GM19035 (cell line): Measurements from ENCODE around the gene CYP26B1.

Source experiments
- ATAC-seq: cut with Tn5 transposase; IDR thresholded peaks from one replicate; pipeline ENCODE4 v1.9.1; 2021; ENCODE audit not compliant: unreplicated experiment

CYP26B1 gene

DNA sequence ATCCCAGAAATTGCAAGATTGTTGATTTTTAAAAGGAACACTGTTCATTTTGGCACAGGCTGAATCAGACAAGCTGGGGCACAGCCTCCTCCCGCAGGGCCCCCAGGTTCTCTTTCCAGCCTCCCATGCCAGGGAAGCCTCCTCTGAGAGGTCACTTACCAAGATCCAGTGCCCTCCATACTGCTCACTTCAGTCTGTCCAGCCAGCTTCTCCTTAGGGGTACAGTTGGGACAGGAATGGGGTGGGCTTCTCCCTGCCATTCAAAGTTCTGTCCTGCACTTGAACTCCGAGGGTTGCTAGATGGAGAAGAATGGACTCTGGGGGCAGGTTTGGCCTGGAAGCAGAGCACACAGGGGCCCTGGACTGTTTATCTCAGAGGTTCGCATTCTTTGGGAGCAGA is 7.5 kb upstream of the CYP26B1 start:
- no peak for ATAC-seq

DNA sequence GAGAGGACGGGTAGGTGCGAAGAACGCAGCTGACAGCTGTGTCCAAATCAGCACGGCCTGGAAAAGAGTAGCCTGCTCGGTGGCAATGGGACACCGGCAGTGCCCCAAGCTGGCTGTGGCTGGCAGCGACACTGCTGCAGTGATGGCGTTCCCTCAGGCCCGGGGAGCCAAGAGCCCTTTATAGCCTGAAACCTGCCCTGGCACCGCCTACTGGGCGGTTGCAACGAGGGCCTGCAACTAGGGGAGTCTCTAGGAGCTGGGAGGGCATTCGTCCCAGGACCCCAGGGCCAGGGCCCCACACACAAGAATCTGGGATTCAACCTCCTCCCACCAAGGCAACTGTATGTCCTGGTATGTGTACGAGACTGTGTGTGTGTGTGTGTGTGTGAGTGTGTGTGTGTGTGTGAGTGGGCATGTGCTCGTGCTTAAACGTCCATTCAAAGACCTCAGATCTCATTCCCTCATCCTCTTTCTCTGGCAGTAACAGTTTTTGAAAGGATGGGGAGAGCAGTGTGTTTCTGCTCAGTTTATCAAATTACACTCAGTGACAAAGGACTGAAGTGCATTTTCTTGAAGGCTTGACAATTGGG is 6.8 kb upstream of the CYP26B1 start:
- ATAC-seq: no peak

DNA sequence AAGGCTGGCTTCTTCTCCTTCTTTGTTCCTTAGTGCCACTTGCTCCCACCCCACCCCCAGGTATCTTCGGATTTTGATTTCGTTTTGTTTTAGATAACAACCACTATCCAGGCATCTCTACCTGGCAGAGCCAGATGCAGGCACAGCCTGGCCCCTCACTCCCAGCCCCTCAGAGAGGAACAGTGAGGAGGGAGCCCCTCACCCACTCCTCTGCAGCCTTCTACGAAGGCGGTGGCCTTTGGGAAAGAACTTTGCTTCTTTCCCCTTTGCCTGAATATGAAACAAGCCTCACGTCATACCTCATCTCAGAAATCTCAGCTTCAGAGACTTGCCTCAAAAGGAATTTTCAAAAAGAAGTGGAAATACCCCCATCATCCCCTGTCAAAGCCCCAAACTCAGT is 6.3 kb upstream of the CYP26B1 start:
- ATAC-seq: no peak

DNA sequence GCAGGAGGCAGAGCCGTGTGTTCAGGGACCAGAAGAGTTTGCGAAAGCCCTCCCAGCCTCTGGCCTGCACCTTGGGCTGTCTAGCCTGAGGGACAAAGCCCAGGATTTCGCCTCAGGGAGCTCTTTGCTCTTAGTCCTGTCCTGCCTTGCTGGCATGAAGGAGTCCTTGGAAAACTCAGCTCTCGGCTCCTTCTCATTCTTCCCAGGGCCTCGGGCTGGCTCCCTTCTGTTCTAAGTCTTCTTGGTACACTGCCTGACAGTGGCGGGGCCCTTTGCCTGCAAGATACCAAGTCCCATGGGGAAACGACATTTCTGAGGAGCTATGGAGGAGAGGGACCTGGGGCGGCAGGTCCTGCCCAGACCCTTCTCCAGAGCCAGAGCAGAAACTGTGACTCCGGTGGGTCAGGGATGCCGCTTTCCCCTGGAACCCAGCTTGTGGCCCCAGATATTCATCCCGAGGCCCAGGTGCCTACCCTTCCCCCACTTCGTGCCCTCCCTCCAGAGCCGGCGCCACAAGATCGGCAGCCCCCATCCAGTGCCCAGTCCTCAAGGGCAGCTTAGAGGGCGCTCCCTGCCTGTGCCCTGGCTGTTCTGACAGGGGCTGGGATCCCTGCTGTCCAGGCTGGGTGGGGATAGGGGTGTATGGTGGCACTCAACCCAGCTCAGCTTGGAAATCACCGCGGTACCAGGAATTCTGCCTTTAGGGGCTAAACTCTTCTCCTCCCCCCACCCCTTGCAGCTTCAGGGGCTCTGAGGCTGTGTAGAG is 5.5 kb upstream of the CYP26B1 start:
- no peak for ATAC-seq

DNA sequence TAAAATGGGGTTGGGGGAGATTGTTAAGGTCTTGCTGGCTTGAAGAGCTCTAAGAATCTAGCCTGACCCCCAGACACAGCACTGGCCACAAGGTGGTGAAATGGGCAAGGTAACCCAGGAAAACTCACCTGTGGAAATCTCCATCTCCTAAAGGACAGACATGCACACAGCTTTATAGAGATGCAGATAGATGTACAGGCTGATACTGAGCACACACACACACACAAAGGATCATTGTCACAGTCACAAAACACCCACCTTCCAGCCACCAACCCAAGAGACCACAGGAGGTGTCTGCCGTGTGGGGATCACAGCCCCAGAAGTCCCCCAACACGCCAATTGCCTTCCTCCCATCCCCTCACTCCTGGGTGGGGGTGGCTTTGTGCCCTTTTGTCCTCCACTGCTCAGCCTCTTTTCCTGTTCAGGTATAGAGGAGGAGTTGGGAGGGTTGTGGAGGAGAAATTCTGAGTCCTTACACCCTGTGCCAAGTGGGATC is 3.2 kb upstream of the CYP26B1 start:
- no peak for ATAC-seq

DNA sequence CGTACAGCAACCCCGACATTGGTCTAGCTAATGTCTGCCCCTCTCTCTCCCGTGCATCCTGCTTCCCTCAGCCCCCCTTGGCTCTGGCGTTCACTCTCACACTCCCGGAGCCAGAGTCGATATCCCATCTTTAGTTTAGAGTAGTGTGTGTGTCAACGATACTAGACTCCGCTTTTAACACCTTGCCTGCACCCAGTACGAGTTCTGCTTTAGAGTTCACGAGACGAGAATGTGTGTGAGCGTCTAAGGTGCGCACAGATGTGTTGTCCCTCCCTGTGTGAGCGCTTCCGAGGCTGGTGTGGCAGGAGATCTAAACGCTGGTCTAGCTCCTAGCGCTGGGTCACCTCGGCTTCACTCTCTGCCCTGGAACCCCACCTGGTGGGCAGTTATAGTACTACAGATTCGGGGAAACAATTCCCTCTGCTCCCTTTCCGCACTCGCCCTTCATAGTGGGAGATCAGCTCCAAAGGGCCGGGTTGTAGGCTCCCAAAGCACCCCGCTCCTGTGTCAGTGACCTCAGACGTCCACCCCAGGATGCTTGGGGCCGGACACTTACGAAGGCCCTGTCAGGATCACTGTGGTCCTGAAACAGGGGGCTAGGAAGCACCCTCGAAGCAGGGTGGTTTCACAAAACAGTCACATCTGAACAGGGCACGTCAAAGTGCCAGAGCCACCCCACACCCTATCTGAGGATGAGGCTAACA is 2.6 kb upstream of the CYP26B1 start:
- ATAC-seq: peak; percentile 87

DNA sequence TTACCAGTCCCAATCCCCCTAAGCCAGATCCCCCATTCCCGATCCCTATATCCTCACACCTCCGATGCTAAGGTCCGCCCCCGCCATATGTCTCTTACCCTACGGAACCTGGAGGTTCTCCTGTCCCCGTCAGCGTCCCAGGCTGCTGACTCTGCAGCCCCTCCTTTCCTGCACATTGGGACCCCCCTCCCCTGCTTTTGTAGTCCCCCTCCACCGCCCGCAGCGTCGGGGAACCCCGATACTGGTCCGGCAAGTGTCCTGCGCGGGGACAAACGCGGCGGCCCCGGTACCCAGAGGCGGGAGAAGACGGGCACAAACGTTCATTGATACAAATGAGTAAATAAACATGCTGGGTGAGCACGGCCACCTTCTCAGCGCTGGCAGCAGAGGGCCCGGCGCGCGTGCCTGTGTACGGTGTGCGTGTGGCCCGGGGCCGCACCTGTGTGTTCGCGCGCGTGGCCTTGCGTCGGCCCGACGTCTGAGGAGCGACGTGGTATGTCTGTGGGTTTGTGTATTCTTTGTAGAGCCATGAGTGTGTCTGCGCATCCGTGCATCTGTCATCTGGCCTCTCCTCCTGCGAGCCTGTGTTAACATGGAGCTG is 2.0 kb upstream of the CYP26B1 start:
- ATAC-seq: no peak

DNA sequence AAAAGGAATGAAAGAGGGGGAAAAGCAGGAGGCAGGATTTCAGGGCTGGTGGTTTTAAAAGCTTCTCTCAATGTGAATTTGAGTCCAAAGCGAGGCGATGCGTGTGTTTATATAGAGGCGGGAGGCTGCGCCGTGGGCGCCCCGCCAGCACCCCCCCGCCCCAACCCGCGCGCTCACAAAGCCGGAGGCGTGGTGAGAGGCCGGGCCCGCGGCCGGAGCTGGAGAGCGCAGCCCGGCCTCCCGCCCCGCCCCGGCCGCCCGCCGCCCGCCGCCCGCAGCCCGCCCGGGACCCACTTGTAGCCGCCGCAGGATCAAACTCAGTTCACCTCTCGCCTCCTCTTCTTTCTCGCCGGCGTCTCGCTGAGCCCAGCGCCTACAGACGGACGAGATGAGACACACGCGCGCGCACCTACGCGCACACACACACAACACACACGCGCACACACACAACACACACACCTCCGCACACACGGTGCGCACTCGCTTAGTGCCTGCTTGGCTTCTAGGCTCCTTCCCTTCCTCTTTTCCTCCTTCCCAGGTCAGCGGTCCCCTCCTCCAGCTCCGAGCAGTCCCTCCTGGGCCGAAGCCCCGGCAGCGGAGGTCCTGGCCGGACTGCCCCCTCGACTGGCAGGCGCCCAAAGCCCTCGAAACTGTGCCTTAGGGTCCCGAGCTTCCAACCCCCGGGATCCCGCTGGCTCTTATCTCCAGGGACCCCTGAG is 1.3 kb upstream of the CYP26B1 start:
- ATAC-seq: no peak

DNA sequence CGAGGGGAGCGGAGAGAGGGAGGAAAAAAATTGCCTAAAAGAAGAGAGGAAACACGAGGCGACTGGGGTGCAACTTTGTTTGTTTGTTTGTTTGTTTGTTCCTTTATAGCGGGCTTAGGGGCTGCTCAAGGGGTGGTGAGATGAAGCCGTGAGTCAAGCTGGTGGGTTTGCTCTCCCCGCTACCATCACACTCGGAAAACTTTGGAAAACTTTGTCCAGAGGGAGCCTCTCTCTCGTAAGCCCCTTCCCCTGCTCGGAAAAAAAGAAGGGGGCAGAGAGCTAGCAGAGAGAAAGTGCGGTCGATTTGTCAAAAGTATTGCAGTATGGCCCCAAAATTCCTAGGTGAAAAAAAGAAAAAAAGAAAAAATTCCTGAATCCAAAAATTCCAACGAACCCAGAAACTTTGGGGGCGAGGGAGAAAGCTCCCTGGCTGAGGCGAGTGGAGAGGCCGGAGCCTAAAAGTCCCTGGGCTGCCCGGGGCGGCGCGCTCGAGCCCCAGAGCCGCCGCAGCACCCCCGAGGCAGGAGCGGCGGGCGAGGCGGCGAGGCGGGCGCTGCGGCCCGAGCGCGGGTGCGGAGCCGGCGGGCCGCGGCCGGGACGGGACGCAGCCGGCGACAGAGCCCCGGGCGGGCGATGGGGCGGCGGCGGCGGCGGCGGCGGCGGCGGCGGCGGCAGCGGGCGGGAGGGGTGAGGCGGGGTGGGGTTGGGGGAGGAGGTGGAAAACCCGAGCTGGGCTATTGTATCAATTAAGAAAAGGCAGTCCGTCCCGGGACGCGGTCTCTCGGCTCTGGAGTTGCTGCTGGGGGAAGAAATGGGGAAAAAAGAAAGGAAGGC is 558 bp upstream of the CYP26B1 start:
- no peak for ATAC-seq

DNA sequence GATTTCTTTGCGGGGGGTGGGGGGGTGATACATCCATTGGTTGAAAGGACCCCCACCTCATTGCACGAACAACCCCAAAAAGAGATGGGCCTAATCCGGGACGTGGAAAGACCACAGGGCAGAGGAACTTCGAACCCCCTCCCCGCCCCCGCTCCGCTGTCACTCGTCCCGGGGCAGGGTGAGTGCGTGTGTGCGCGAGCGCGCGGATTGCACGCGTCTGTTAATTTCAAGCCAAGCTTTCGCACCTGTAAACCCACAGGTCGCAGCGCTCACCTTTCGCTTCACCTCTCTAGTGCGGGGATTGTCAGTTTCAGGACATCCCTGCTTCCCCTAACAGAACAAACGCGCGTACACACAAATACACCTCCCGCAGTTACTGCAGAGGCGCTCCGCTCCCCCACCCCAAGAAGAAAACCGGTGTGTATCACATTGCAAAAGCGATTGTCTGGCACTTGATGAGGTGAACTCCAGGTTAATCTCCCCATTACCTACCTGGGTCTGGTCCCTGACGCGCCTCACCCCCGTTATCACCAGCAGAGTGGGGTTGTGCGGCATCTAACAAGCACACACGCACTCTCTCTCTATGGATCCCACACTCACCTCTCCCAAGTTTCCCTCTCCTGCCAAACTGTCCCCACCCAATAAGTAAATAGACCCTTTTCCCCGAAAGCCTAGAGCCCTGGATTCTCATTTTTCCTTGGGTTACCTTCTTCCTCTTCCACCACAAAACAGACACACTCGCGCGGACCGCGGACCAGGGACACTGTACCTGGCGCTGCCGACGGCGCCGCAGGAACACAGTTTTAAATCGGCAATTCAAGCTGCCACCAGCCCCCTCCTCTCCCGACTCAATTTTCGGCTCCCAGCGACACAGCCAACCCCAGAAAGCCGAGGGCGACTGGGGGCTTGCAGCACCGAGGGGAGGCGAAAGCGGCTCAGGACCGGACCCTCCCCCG is 1.0 kb downstream of the CYP26B1 start:
- ATAC-seq: no peak

DNA sequence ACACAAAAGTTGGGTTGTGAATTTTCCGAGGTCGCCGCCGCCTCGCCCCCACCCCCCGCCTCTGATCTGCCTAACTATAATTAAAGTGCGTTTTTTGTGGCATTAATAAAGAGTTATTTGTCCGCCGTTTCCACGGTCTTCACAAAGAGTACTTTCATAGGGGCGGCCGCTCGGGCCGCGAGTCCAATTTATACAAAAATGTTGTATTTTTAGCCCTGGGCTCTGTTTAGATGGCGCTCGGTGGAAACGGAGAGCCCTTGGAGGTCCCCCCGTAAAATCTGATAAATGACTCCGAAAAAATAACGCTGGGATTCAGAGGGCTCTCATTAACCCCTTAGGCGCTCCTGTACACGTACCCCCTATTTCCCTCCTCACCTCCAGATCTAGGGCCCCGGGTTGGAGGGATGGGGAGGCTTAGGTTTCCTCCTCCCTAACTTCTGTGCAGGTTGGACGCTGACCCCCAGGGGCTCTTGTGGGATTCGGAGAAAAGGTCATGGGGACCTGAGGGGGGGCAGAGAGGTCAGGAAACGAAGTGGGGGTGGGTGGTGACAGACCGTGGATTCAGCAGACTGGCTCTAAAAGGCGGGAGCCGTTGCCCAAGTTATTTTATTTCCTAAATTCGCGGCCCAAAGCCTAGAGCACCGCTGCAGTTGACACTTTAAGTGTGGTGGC is 1.9 kb downstream of the CYP26B1 start:
- no peak for ATAC-seq

DNA sequence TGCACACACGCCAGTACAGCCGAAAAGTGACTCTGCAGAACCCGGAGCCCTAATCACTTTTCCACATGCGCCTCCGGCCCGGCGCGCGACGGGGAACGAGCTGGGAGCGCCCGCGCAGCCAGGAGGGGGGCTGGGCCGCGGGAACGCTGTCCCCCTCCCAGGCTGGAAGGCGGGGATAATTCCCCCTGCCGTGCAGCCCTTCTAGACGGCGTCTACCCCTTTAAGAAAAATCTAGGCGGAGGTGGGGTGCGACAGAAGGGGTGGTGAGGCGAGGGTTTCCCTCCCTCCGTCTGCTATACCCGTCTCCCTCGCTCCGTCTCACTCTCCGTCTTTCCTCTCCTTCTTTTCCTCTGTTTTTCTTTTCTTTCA is 2.4 kb downstream of the CYP26B1 start:
- no peak for ATAC-seq

DNA sequence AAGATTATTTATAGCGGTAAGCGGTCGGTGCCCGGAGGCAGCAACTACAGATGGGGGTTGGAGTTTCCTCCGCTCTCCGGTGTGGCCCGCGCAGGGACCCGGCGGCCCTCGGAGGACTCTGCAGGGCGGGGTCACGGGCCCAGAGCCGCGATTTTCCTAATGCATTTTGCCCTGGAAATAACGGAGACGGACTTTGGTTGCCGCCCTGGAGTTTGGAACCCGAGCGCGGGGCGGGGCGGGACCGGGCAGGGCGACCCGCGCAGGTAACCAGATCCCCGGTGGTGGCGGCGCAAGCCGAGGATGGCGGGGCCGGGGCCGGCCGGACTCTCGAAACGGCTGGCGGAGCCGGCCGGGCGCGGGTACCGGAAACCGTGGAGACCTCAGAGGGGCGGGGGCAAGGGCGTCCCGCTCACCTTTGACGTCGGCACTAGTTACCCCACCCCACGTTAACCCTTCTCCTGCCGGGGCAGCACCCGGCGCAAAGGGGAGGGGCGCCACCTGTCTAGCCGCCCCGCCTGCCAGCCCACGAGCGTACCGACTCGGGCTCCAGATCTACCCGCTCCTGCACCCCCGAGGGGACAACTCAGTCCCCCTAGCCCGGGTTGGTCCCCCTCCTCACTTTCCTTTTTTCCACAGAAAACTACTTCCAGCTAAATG is 2.9 kb downstream of the CYP26B1 start:
- ATAC-seq: no peak

DNA sequence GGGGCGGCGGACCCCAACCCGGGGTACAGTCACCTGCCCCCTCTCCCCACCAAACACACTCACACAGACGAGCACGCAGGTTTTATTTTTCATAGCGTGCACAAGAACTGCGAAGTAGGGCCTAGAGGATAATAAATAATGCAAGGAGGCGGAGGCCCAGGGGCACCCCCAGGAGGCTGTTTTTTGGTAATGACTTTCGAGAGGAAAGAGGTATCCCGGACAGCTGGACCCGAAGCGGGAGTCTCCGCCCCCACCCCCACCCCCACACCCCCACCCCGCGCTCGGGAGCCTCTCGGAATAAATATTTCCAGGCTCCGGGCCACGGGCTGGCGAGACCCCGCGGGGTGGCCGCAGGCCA is 3.4 kb downstream of the CYP26B1 start:
- no peak for ATAC-seq

DNA sequence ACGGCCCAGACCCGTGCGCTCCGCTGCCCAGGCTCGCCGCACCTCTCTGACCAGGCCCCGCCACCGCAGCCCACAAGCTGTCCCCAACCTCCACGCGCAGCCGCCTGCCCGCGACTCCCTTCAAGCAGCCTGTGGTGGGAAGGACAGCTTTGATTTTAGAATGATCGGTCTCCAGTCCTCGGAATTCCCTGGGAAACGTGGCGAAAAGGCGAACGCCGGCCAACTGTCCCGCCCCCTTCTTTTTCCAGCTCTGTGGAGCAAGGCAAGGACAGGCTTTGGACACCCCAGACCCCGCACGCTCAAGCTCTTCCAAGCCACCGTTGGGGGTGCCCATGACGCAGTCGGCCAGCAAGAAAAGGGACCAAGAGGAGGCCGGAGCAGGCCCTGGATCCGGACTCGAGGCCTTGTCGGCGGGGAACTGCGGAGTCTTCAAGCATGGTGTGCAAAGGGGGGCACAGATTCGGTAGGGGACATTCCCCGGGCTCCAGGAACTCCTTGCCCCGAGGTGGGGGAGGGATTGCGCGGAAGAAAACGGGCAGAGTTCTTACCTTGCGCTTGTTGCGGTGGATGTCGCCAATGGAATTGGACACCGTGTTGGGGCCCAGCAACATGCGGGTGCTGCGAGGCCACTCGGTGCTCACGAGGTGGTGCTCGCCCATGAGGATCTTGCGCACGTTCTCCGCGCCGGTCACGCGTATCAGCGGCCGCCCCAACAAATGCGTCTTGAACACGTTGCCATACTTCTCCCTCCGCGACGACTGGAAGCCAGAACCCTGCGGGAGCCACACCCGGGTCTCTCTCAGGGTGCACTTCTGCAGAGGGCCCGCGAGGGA is 4.0 kb downstream of the CYP26B1 start:
- no peak for ATAC-seq

DNA sequence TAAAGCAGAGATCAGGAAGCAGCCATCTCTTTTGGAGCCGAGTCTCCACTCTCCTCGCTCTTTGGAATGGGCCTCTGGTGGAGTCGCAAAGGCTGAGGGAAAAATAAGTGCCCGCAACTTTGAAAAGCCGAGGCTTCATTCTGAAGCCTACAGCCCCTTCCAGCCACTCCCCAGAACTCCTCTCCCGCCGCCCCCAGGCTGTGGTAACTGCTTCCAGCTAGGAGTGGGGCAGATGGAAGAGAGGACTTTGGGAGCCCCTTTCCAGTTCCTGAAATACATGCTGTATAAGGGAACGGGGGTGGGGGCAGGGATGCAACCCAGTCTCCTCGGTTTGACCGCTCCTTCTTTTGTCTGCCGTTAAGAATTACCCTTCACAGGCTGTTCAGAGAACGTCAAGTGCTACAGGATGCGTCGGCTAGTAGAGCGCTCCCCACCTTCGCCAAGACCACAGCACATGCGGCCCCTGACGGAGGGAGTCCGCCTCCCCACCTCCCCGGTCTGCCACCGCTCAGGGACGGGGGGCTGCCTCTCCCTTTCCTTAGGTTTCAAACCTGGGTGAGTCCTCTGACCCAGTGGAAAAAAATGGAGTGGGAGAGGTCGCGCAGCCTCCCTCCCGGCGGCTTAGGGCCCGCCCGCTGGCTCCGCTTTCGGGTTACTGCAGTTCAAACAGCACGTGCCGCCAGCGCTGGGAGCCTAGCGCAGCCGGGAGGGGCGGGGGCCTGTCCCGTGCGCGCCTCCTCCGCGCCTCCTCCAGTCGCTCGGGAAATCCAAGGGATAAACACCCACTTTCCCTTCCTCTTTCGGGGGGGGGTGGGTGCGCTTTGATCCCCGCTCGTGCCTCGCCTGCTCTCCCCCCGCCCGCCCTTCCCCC is 4.9 kb downstream of the CYP26B1 start:
- ATAC-seq: no peak
